Endothelial cell of umbilical vein (primary cell): ENCODE results near the gene GPR18. TPM values are rescaled to one million over a fixed set of nuclear protein-coding genes. Genes with fewer than 3 reads are reported as not detected.

Source experiments
- BruUV-seq: library from RNA; stranded (reverse); fragments of 400-500 nt; replicated peaks from 2 replicates; lab custom pipeline; 2021; lab: Mats Ljungman, UMichigan
- CTCF ChIA-PET: fragments of 300-600, 350-600 bp; sonication (Branson Sonifier 250); formaldehyde crosslinking; loops from one replicate; lab custom pipeline; 2021; ENCODE audit warnings: antibody characterized with exemption, inconsistent platforms; lab: Charles Lee
- POLR2A ChIA-PET: fragments of 300-600, 350-600 bp; sonication (Branson Sonifier 250); formaldehyde crosslinking; loops from one replicate; lab custom pipeline; 2021; ENCODE audit warnings: antibody characterized with exemption, inconsistent platforms; lab: Charles Lee
- DNase-seq: peaks from one replicate; pipeline ENCODE4 v3.0.0-alpha.2; 2011; ENCODE audit warnings: low read depth, low spot score
- FAIRE-seq: peaks from 2 replicates; lab custom pipeline; 2011; peaks lifted over from hg19 to GRCh38; lab: Jason Lieb, UNC
- H2AFZ ChIP-seq: 2 replicates; pipeline ENCODE4 v1.6.0; 2012; ENCODE audit warnings: low read depth, low read length, control low read depth, inconsistent platforms
- H3K27ac ChIP-seq: 2 replicates; pipeline ENCODE4 v1.5.1; 2011; ENCODE audit warnings: low read depth, mild to moderate bottlenecking, control low read depth, low read length, moderate library complexity; ENCODE audit not compliant: insufficient read depth
- H3K27me3 ChIP-seq, 2 experiments: 2 replicates each; pipeline versions ENCODE4 v1.6.0 to v1.6.1; 2011; ENCODE audit warnings: low read length in 2 of 2, mixed read lengths in 1 of 2; ENCODE audit not compliant: control insufficient read depth in 2 of 2, insufficient read depth in 2 of 2
- H3K36me3 ChIP-seq, 2 experiments: 2 replicates in 1 of 2; 3 replicates in 1 of 2; pipeline ENCODE4 v1.5.1; 2011; ENCODE audit warnings: low read length in 2 of 2, mild to moderate bottlenecking in 1 of 2, moderate library complexity in 1 of 2; ENCODE audit not compliant: control insufficient read depth in 2 of 2, insufficient read depth in 2 of 2; ENCODE audit errors: extremely low read depth in 1 of 2
- H3K4me1 ChIP-seq: 3 replicates; pipeline ENCODE4 v1.5.1; 2011; ENCODE audit warnings: mild to moderate bottlenecking, low read length; ENCODE audit not compliant: control insufficient read depth, insufficient read depth; ENCODE audit errors: extremely low read depth
- H3K4me2 ChIP-seq: 2 replicates; pipeline ENCODE4 v1.6.1; 2011; ENCODE audit warnings: low read length, control low read depth, mixed read lengths; ENCODE audit not compliant: insufficient read depth
- H3K4me3 ChIP-seq, 3 experiments: fragments of 200-600 bp in 1 of 3; sonication (generic), shearing (Covaris generic) in 1 of 3; replicated peaks in 1 of 3; 2 replicates each; pipeline ENCODE4 v1.5.1; 2011 to 2016; ENCODE audit warnings: control low read depth in 3 of 3, low read length in 3 of 3, mild to moderate bottlenecking in 2 of 3, inconsistent platforms in 1 of 3, low read depth in 1 of 3, moderate library complexity in 1 of 3; ENCODE audit not compliant: insufficient read depth in 1 of 3
- H3K79me2 ChIP-seq: 2 replicates; pipeline ENCODE4 v1.6.0; 2012; ENCODE audit warnings: low read length, inconsistent platforms; ENCODE audit not compliant: control insufficient read depth, insufficient read depth
- H3K9ac ChIP-seq: replicated peaks from 2 replicates; pipeline ENCODE3; 2011; ENCODE audit warnings: low read length, control low read depth; ENCODE audit not compliant: insufficient read depth; ENCODE audit errors: extremely low read depth
- H3K9me1 ChIP-seq: replicated peaks from 3 replicates; pipeline ENCODE4 v1.6.0; 2011; ENCODE audit warnings: mild to moderate bottlenecking, low read length; ENCODE audit not compliant: control insufficient read depth, insufficient read depth; ENCODE audit errors: extremely low read depth
- H3K9me3 ChIP-seq: replicated peaks from 2 replicates; pipeline ENCODE4 v1.5.1; 2012; ENCODE audit warnings: low read length, inconsistent platforms; ENCODE audit not compliant: control insufficient read depth, insufficient read depth
- H4K20me1 ChIP-seq: replicated peaks from 2 replicates; pipeline ENCODE3; 2011; ENCODE audit warnings: mild to moderate bottlenecking, low read length; ENCODE audit not compliant: control insufficient read depth, insufficient read depth; ENCODE audit errors: extremely low read depth
- EZH2 ChIP-seq: IDR thresholded peaks from 2 replicates; pipeline ENCODE4 v1.6.1; 2012; ENCODE audit warnings: borderline replicate concordance, low read depth, mild to moderate bottlenecking, moderate library complexity, low read length, inconsistent platforms; ENCODE audit not compliant: severe bottlenecking
- FOS ChIP-seq: IDR thresholded peaks from 2 replicates; pipeline ENCODE4 v1.6.1; 2011; ENCODE audit warnings: mild to moderate bottlenecking, low read length, moderate library complexity, borderline replicate concordance; ENCODE audit not compliant: insufficient read depth
- GATA2 ChIP-seq: IDR thresholded peaks from 2 replicates; pipeline ENCODE4 v1.7.0; 2011; ENCODE audit warnings: low read depth, mild to moderate bottlenecking, moderate library complexity, mixed read lengths, low read length; ENCODE audit not compliant: insufficient read length, insufficient read depth
- JUN ChIP-seq: IDR thresholded peaks from 2 replicates; pipeline ENCODE4 v1.6.1; 2011; ENCODE audit warnings: borderline replicate concordance, low read depth; ENCODE audit not compliant: insufficient read length, insufficient read depth
- MAX ChIP-seq: IDR thresholded peaks from 2 replicates; pipeline ENCODE4 v1.6.1; 2011; ENCODE audit not compliant: insufficient read depth, insufficient read length
- MYC ChIP-seq: IDR thresholded peaks from one replicate; pipeline ENCODE4 v1.6.1; 2011; ENCODE audit warnings: mild to moderate bottlenecking, low read depth, low read length
- POLR2A ChIP-seq: IDR thresholded peaks from 2 replicates; pipeline ENCODE4 v1.6.1; 2012; ENCODE audit warnings: low read depth, mild to moderate bottlenecking, control low read depth, low read length
- POLR2AphosphoS5 ChIP-seq: IDR thresholded peaks from 2 replicates; pipeline ENCODE4 v1.6.1; 2012; ENCODE audit warnings: low read depth, mild to moderate bottlenecking, control low read depth, low read length, moderate library complexity; ENCODE audit not compliant: insufficient read depth
- dilution Hi-C: fragments of 300-500 bp; cut with MboI; formaldehyde crosslinking; loops from one replicate; pipeline ENCODE4 v1.15.0; 2019; ENCODE audit warnings: low sequenced_read_pairs; ENCODE audit not compliant: extremely low pct_ligation_motif_present
- intact Hi-C: fragments of 100-400 bp; cut with micrococcal nuclease; formaldehyde crosslinking; loops from one replicate; pipeline ENCODE4 v1.10.0; 2022
- polyA plus RNA-seq, 4 experiments: library from polyadenylated mRNA; depleted of rRNA in 3 of 4; stranded (reverse) in 3 of 4; unstranded in 1 of 4; fragments of >200 nt; gene quantifications; 2 replicates each; pipeline versions ENCODE4 v1.2.1 to v1.2.3, GENCODE V29; 2011 to 2012; ENCODE audit warnings: missing spikeins in 1 of 4
- total RNA-seq: library from RNA; stranded (reverse); gene quantifications from 2 replicates; pipeline ENCODE4 v1.2.3, GENCODE V29; 2021
- TF ChIP-seq, protein P1 (sequence below), 2 donors: IDR thresholded peaks; 1 replicate in 1 of 2; 2 replicates in 1 of 2; pipeline ENCODE4 v1.5.1; 2011; ENCODE audit warnings: low read length in 2 of 2, mild to moderate bottlenecking in 2 of 2, moderate library complexity in 2 of 2, control low read depth in 1 of 2, inconsistent platforms in 1 of 2, low read depth in 1 of 2; ENCODE audit not compliant: insufficient read depth in 1 of 2; ENCODE audit errors: extremely low read depth in 1 of 2

Gene GPR18
- total and polyA plus RNA-seq, 2 donors (not counting 3 experiments of a cell fraction or from before 2014, with no cell fraction given): not detected

GRCh38 chr13:99207511-99207910 is 50.7 kb downstream of the GPR18 start:
- POLR2A ChIA-PET: no interaction called here
- H3K36me3 ChIP-seq: peaks cover 0 to 4% of the 10 kb centered on the region in 2 experiments
- intact Hi-C loops: loop anchor here (10.0 kb wide), 1 partner anchor 227 kb away; no protein-coding TSS in a partner anchor
- no TSS peak for BruUV-seq
- no peaks in the 10 kb centered on the region for H3K27me3 ChIP-seq
- H3K4me3 ChIP-seq: no peak overlapping the region
- FAIRE-seq (no peak), DNase-seq (no peak)
- H4K20me1 ChIP-seq: peaks cover 2% of the 10 kb centered on the region
- H3K9ac ChIP-seq: no peak overlapping the region
- dilution Hi-C loops: no loop called here
- H3K9me3 ChIP-seq: no peaks in the 10 kb centered on the region
- no peaks in the 10 kb centered on the region for H3K9me1 ChIP-seq
- peaks cover 1% of the 10 kb centered on the region for H3K4me1 ChIP-seq
- H3K27ac ChIP-seq: no peak overlapping the region
- CTCF ChIA-PET: interaction anchor here (0.9 kb wide), 1 partner anchor 31 kb away, joined by 4 read pairs; no protein-coding TSS in a partner anchor
- no peak overlapping the region for H2AFZ ChIP-seq
- no peak for TF ChIP-seq POLR2A
- no peak for TF ChIP-seq MYC
- no peak for TF ChIP-seq JUN
- no peak for TF ChIP-seq MAX
- no peak for TF ChIP-seq POLR2AphosphoS5
- TF ChIP-seq EZH2: no peak
- no peak for TF ChIP-seq FOS
- TF ChIP-seq, protein P1, sequence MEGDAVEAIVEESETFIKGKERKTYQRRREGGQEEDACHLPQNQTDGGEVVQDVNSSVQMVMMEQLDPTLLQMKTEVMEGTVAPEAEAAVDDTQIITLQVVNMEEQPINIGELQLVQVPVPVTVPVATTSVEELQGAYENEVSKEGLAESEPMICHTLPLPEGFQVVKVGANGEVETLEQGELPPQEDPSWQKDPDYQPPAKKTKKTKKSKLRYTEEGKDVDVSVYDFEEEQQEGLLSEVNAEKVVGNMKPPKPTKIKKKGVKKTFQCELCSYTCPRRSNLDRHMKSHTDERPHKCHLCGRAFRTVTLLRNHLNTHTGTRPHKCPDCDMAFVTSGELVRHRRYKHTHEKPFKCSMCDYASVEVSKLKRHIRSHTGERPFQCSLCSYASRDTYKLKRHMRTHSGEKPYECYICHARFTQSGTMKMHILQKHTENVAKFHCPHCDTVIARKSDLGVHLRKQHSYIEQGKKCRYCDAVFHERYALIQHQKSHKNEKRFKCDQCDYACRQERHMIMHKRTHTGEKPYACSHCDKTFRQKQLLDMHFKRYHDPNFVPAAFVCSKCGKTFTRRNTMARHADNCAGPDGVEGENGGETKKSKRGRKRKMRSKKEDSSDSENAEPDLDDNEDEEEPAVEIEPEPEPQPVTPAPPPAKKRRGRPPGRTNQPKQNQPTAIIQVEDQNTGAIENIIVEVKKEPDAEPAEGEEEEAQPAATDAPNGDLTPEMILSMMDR (IDR thresholded peaks at IDR 0.05; ENCODE audit: extremely low read depth in 1 of 2, insufficient read depth in 1 of 2, low read depth in 1 of 2, low read length in 2 of 2): no peak
- TF ChIP-seq GATA2: no peak
- no peak overlapping the region for H3K4me2 ChIP-seq
- H3K79me2 ChIP-seq: peaks cover 60% of the 10 kb centered on the region
